ENCODE data around the gene RFESD.

GRCh38 chr5:95704150-95704549, 57.6 kb downstream of the RFESD start:
- TF ChIP-seq, protein P1, sequence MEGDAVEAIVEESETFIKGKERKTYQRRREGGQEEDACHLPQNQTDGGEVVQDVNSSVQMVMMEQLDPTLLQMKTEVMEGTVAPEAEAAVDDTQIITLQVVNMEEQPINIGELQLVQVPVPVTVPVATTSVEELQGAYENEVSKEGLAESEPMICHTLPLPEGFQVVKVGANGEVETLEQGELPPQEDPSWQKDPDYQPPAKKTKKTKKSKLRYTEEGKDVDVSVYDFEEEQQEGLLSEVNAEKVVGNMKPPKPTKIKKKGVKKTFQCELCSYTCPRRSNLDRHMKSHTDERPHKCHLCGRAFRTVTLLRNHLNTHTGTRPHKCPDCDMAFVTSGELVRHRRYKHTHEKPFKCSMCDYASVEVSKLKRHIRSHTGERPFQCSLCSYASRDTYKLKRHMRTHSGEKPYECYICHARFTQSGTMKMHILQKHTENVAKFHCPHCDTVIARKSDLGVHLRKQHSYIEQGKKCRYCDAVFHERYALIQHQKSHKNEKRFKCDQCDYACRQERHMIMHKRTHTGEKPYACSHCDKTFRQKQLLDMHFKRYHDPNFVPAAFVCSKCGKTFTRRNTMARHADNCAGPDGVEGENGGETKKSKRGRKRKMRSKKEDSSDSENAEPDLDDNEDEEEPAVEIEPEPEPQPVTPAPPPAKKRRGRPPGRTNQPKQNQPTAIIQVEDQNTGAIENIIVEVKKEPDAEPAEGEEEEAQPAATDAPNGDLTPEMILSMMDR (IDR thresholded peaks at IDR 0.05; ENCODE audit: control extremely low read depth in 1 of 3, insufficient read depth in 1 of 3, low read depth in 1 of 3, low read length in 3 of 3) = no peak
- TF ChIP-seq PHF8 (conservative IDR thresholded peaks at IDR 0.05; ENCODE audit: low read depth, low read length) (no peak), RAD21 (IDR thresholded peaks at IDR 0.05 in 1 of 2, conservative IDR thresholded peaks at IDR 0.05 in 1 of 2; ENCODE audit: low read depth in 2 of 2, low read length in 2 of 2) (no peak), POLR2AphosphoS5 (IDR thresholded peaks at IDR 0.05; ENCODE audit: low read depth, low read length) (no peak), POLR2A (IDR thresholded peaks at IDR 0.05; ENCODE audit: control extremely low read depth in 1 of 2, low read depth in 2 of 2, low read length in 2 of 2) (no peak), HDAC6 (IDR thresholded peaks at IDR 0.05; ENCODE audit: low read depth, low read length) (no peak), RFX5 (IDR thresholded peaks at IDR 0.05; ENCODE audit: borderline replicate concordance, low read depth, low read length) (no peak), EZH2 (IDR thresholded peaks at IDR 0.05; ENCODE audit: low read depth, low read length, severe bottlenecking) (no peak)
- TF ChIP-seq, protein P2, sequence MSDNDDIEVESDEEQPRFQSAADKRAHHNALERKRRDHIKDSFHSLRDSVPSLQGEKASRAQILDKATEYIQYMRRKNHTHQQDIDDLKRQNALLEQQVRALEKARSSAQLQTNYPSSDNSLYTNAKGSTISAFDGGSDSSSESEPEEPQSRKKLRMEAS (IDR thresholded peaks at IDR 0.05) = no peak

Data from H1 (cell line).